PFSK-1 (cell line): Measurements from ENCODE around the gene PLAC1.

Experiments used
- FOXP2 ChIP-seq: optimal IDR thresholded peaks from 2 replicates; pipeline ENCODE3; 2011; ENCODE audit warnings: borderline replicate concordance, control low read depth, inconsistent platforms; ENCODE audit not compliant: insufficient read depth; ENCODE audit errors: extremely low read length, extremely low read depth
- POLR2AphosphoS5 ChIP-seq: IDR thresholded peaks from 2 replicates; pipeline ENCODE4 v1.6.1; 2012; ENCODE audit warnings: low read depth, mild to moderate bottlenecking, control low read depth, low read length, moderate library complexity
- REST ChIP-seq, 2 experiments: IDR thresholded peaks; 2 replicates each; pipeline versions ENCODE4 v1.6.1 to v1.8.0; 2011 to 2012; ENCODE audit warnings: low read depth in 2 of 2, low read length in 2 of 2, control low read depth in 1 of 2, inconsistent platforms in 1 of 2, mild to moderate bottlenecking in 1 of 2, moderate library complexity in 1 of 2; ENCODE audit not compliant: insufficient read depth in 1 of 2
- SIN3A ChIP-seq: IDR thresholded peaks from 2 replicates; pipeline ENCODE4 v1.6.1; 2012; ENCODE audit warnings: mild to moderate bottlenecking, low read length, moderate library complexity, borderline replicate concordance; ENCODE audit not compliant: insufficient read depth
- TAF1 ChIP-seq: IDR thresholded peaks from 2 replicates; pipeline ENCODE4 v1.6.1; 2012; ENCODE audit warnings: low read length, control low read depth, borderline replicate concordance; ENCODE audit not compliant: insufficient read depth

The PLAC1 gene

GRCh38 chrX:134628663-134629062, 29.6 kb downstream of the PLAC1 start:
- TF ChIP-seq FOXP2 (no peak), REST (IDR thresholded peaks at IDR 0.05; ENCODE audit: insufficient read depth in 1 of 2, low read depth in 2 of 2, low read length in 2 of 2) (no peak), SIN3A (no peak), TAF1 (no peak), POLR2AphosphoS5 (no peak)

- TF ChIP-seq TAF1 (no peak), SIN3A (no peak), REST (IDR thresholded peaks at IDR 0.05; ENCODE audit: insufficient read depth in 1 of 2, low read depth in 2 of 2, low read length in 2 of 2) (no peak), FOXP2 (no peak), POLR2AphosphoS5 (no peak)
Measured at GRCh38 chrX:134626434-134626833, 31.8 kb downstream of the PLAC1 start.

GRCh38 chrX:134625315-134625718, 33.0 kb downstream of the PLAC1 start:
- TF ChIP-seq POLR2AphosphoS5, result no peak
- no peak for TF ChIP-seq FOXP2
- TF ChIP-seq REST (IDR thresholded peaks at IDR 0.05; ENCODE audit: insufficient read depth in 1 of 2, low read depth in 2 of 2, low read length in 2 of 2), result no peak
- TF ChIP-seq TAF1, result no peak
- no peak for TF ChIP-seq SIN3A

GRCh38 chrX:134624046-134624430, 34.2 kb downstream of the PLAC1 start:
- TF ChIP-seq SIN3A (no peak), FOXP2 (no peak), TAF1 (no peak), POLR2AphosphoS5 (no peak), REST (IDR thresholded peaks at IDR 0.05; ENCODE audit: insufficient read depth in 1 of 2, low read depth in 2 of 2, low read length in 2 of 2) (no peak)

- TF ChIP-seq FOXP2 (no peak), TAF1 (no peak), REST (IDR thresholded peaks at IDR 0.05; ENCODE audit: insufficient read depth in 1 of 2, low read depth in 2 of 2, low read length in 2 of 2) (no peak), SIN3A (no peak), POLR2AphosphoS5 (no peak)
Measured at GRCh38 chrX:134623293-134624045, 34.8 kb downstream of the PLAC1 start.
